HG03558 (cell line): ENCODE measurements around the gene PPM1H.
"Not testable (repeated sequence)": the region's sequence is repeated elsewhere in the genome, so short reads cannot be mapped to it uniquely, and the experiment has no call there.

Experiments
- ATAC-seq: cut with Tn5 transposase; IDR thresholded peaks from one replicate; pipeline ENCODE4 v1.9.1; 2021; ENCODE audit warnings: moderate number of reproducible peaks; ENCODE audit not compliant: unreplicated experiment; ENCODE audit errors: extremely low read depth

PPM1H gene

GRCh38 chr12:62776575-62776974 is 158.4 kb downstream of the PPM1H start:
- no peak for ATAC-seq

GRCh38 chr12:62774794-62775193 is 160.2 kb downstream of the PPM1H start:
- ATAC-seq = no peak

- no peak for ATAC-seq
Measured at GRCh38 chr12:62772416-62772955, 162.5 kb downstream of the PPM1H start.

GRCh38 chr12:62771828-62772227 is 163.1 kb downstream of the PPM1H start:
- ATAC-seq = no peak

- ATAC-seq = no peak
Measured at GRCh38 chr12:62770381-62770780, 164.6 kb downstream of the PPM1H start.

GRCh38 chr12:62769076-62769619 is 165.8 kb downstream of the PPM1H start:
- no peak for ATAC-seq

GRCh38 chr12:62767946-62768345 is 167.0 kb downstream of the PPM1H start:
- no peak for ATAC-seq

- ATAC-seq = no peak
Measured at GRCh38 chr12:62767496-62767895, 167.5 kb downstream of the PPM1H start.

GRCh38 chr12:62766496-62766895 is 168.5 kb downstream of the PPM1H start:
- ATAC-seq = no peak

GRCh38 chr12:62763861-62764645 is 170.9 kb downstream of the PPM1H start:
- ATAC-seq = no peak

GRCh38 chr12:62763312-62763711 is 171.6 kb downstream of the PPM1H start:
- no peak for ATAC-seq

- no peak for ATAC-seq
Measured at GRCh38 chr12:62762645-62763044, 172.3 kb downstream of the PPM1H start.

- ATAC-seq = no peak
Measured at GRCh38 chr12:62761658-62762057, 173.3 kb downstream of the PPM1H start.

- peak; percentile 95 for ATAC-seq
Measured at GRCh38 chr12:62760779-62761178, 174.2 kb downstream of the PPM1H start.

GRCh38 chr12:62760341-62760740 is 174.6 kb downstream of the PPM1H start:
- not testable (repeated sequence) for ATAC-seq

GRCh38 chr12:62758216-62758615 is 176.7 kb downstream of the PPM1H start:
- ATAC-seq = no peak

GRCh38 chr12:62757048-62757447 is 177.9 kb downstream of the PPM1H start:
- no peak for ATAC-seq

- no peak for ATAC-seq
Measured at GRCh38 chr12:62754706-62755105, 180.2 kb downstream of the PPM1H start.

GRCh38 chr12:62751810-62752155 is 183.2 kb downstream of the PPM1H start:
- ATAC-seq = no peak

GRCh38 chr12:62750941-62751809 is 183.8 kb downstream of the PPM1H start:
- ATAC-seq = no peak

- ATAC-seq = no peak
Measured at GRCh38 chr12:62749586-62749985, 185.4 kb downstream of the PPM1H start.
